ENCODE results near the gene RPS6KA2. TPM values are rescaled to one million over a fixed set of nuclear protein-coding genes. Genes with fewer than 3 reads are reported as not detected.

RPS6KA2 gene
- total and polyA plus RNA-seq, 2 donors (not counting 3 experiments of a cell fraction or from before 2014, with no cell fraction given) = 54.5 to 75.8 TPM

DNA sequence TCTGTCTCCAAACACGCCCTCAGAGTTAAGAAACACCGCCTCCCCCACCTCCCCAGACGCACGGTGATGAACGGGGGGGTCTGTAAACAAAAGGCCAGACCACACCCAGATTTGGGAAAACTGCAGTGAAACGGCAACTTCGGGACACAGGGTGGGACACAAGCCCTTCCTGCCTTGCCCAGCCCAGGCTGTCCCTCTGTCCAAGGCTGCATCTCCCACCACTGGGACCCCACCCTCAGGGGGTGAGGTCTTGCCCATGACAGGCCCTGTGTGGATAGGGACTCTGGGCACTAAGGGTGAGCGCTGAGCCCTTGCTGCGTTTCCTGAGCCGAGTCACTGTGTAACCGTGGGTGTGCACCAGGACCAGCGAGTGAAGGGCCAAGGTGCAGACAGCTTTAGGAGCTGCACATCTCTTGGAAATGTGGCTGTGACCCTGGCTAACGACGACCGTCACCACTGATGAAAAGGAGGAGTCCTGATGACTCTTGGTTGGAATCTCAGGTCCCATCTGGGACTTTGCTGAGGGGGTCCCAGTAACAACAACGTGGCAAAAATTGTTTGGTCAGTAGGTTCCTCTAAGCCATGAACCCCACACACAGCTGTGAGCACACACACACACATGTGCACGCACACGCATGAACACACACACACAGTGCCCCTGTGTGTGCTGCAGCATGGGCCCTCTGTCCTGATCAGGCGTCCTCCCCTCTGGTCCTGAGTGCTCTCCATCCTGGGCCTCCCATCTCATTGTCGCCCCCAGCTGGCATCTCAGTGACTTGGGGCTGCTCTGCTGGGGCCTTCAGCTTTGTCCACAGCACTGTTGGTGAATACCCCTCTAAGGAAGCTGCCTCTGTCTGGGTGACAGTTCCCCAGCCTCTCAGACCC, 141.2 kb downstream of the RPS6KA2 start:
- intact Hi-C loops (cut with micrococcal nuclease) = loop anchor here (5.0 kb wide), 1 partner anchor 156 kb away; no protein-coding TSS in a partner anchor
- no peak overlapping the region for H3K9ac ChIP-seq (replicated peaks; ENCODE audit: extremely low read depth, insufficient read depth, low read length)
- no peaks in the 10 kb centered on the region for H3K79me2 ChIP-seq (ENCODE audit: control insufficient read depth, insufficient read depth, low read length)
- H3K36me3 ChIP-seq (ENCODE audit: control insufficient read depth in 2 of 2, extremely low read depth in 1 of 2, insufficient read depth in 2 of 2, low read length in 2 of 2) = peaks cover 0 to 28% of the 10 kb centered on the region in 2 experiments
- H3K27ac ChIP-seq (ENCODE audit: insufficient read depth, low read depth, low read length) = no peak overlapping the region
- no peaks in the 10 kb centered on the region for H3K27me3 ChIP-seq (ENCODE audit: control insufficient read depth in 2 of 2, insufficient read depth in 2 of 2, low read length in 2 of 2)
- H2AFZ ChIP-seq (ENCODE audit: low read depth, low read length) = no peak overlapping the region
- no peaks in the 10 kb centered on the region for H3K9me3 ChIP-seq (replicated peaks; ENCODE audit: control insufficient read depth, insufficient read depth, low read length)
- dilution Hi-C loops (cut with MboI; ENCODE audit: extremely low pct_ligation_motif_present, low sequenced_read_pairs) = no loop called here
- BruUV-seq (replicated peaks) = no TSS peak
- TF ChIP-seq GATA2 (IDR thresholded peaks at IDR 0.05; ENCODE audit: insufficient read depth, insufficient read length, low read depth, low read length) (no peak), CTCF (IDR thresholded peaks at IDR 0.05; ENCODE audit: extremely low read depth in 1 of 2, insufficient read depth in 1 of 2, low read depth in 1 of 2, low read length in 2 of 2) (no peak), FOS (IDR thresholded peaks at IDR 0.05; ENCODE audit: borderline replicate concordance, insufficient read depth, low read length) (no peak), MAX (IDR thresholded peaks at IDR 0.05; ENCODE audit: insufficient read depth, insufficient read length) (no peak), POLR2AphosphoS5 (IDR thresholded peaks at IDR 0.05; ENCODE audit: insufficient read depth, low read depth, low read length) (no peak), MYC (IDR thresholded peaks at IDR 0.05; ENCODE audit: low read depth, low read length) (no peak), JUN (IDR thresholded peaks at IDR 0.05; ENCODE audit: borderline replicate concordance, insufficient read depth, insufficient read length, low read depth) (no peak), POLR2A (IDR thresholded peaks at IDR 0.05; ENCODE audit: low read depth, low read length) (no peak), EZH2 (IDR thresholded peaks at IDR 0.05; ENCODE audit: borderline replicate concordance, low read depth, low read length, severe bottlenecking) (no peak)
- POLR2A ChIA-PET = no interaction called here
- H3K4me2 ChIP-seq (ENCODE audit: insufficient read depth, low read length) = no peak overlapping the region
- H3K9me1 ChIP-seq (replicated peaks; ENCODE audit: control insufficient read depth, extremely low read depth, insufficient read depth, low read length) = no peaks in the 10 kb centered on the region
- no peak for DNase-seq (ENCODE audit: low read depth, low spot score)
- CTCF ChIA-PET = no interaction called here
- FAIRE-seq = no peak
- peaks cover 36% of the 10 kb centered on the region for H3K4me1 ChIP-seq (ENCODE audit: control insufficient read depth, extremely low read depth, insufficient read depth, low read length)
- H4K20me1 ChIP-seq (replicated peaks; ENCODE audit: control insufficient read depth, extremely low read depth, insufficient read depth, low read length) = no peaks in the 10 kb centered on the region
- H3K4me3 ChIP-seq (replicated peaks in 1 of 3; ENCODE audit: insufficient read depth in 1 of 3, low read depth in 1 of 3, low read length in 3 of 3) = no peak overlapping the region

All from endothelial cell of umbilical vein (primary cell).